Mesenchymal stem cell (in vitro differentiated cells and primary cell): ENCODE data around the gene ZFYVE28.

Experiments
- DNase-seq: peaks from one replicate; pipeline ENCODE4 v3.0.0-alpha.2; 2013
- H2AFZ ChIP-seq: one replicate; pipeline ENCODE4 v1.6.1; 2013; ENCODE audit warnings: low read depth, mild to moderate bottlenecking, control low read depth, inconsistent platforms, low read length, moderate library complexity
- H2AK5ac ChIP-seq: 2 replicates; pipeline ENCODE4 v1.6.1; 2013; ENCODE audit warnings: low read length, moderate library complexity, mild to moderate bottlenecking, inconsistent platforms; ENCODE audit not compliant: severe bottlenecking
- H2BK120ac ChIP-seq: one replicate; pipeline ENCODE4 v1.6.1; 2013; ENCODE audit warnings: low read depth, mild to moderate bottlenecking, inconsistent platforms, low read length, moderate library complexity
- H2BK12ac ChIP-seq, 2 experiments: one replicate each; pipeline ENCODE4 v1.6.1; 2013; ENCODE audit warnings: inconsistent platforms in 2 of 2, low read length in 2 of 2, mild to moderate bottlenecking in 2 of 2, moderate library complexity in 2 of 2, control low read depth in 1 of 2
- H2BK15ac ChIP-seq: one replicate; pipeline ENCODE4 v1.6.1; 2013; ENCODE audit warnings: mild to moderate bottlenecking, low read depth, inconsistent platforms; ENCODE audit not compliant: poor library complexity, severe bottlenecking
- H2BK5ac ChIP-seq: 2 replicates; pipeline ENCODE4 v1.6.1; 2013; ENCODE audit warnings: low read depth, mild to moderate bottlenecking, low read length, control low read depth, inconsistent platforms; ENCODE audit not compliant: poor library complexity, severe bottlenecking
- H3K14ac ChIP-seq, 2 experiments: one replicate each; pipeline ENCODE4 v1.6.1; 2013; ENCODE audit warnings: inconsistent platforms in 2 of 2, low read length in 2 of 2, control low read depth in 1 of 2, mild to moderate bottlenecking in 1 of 2, moderate library complexity in 1 of 2
- H3K18ac ChIP-seq, 2 experiments: one replicate each; pipeline ENCODE4 v1.6.1; 2013; ENCODE audit warnings: inconsistent platforms in 2 of 2, low read length in 2 of 2, control low read depth in 1 of 2, low read depth in 1 of 2, mild to moderate bottlenecking in 1 of 2
- H3K23ac ChIP-seq, 2 experiments: one replicate each; pipeline ENCODE4 v1.6.1; 2013; ENCODE audit warnings: inconsistent platforms in 2 of 2, low read length in 2 of 2, mild to moderate bottlenecking in 2 of 2, moderate library complexity in 2 of 2, control low read depth in 1 of 2
- H3K27ac ChIP-seq: 2 replicates; pipeline ENCODE4 v1.5.1; 2013; ENCODE audit warnings: mild to moderate bottlenecking, moderate library complexity, low read length, control low read depth, inconsistent platforms; ENCODE audit not compliant: poor library complexity, severe bottlenecking
- H3K27me3 ChIP-seq, 2 experiments: 2 replicates each; pipeline versions ENCODE4 v1.6.1 to v1.7.0; 2013; ENCODE audit warnings: low read length in 2 of 2, mild to moderate bottlenecking in 2 of 2, moderate library complexity in 2 of 2, control low read depth in 1 of 2, inconsistent platforms in 1 of 2; ENCODE audit not compliant: control insufficient read depth in 1 of 2, insufficient read depth in 1 of 2
- H3K36me3 ChIP-seq, 2 experiments: 2 replicates each; pipeline versions ENCODE4 v1.6.1 to v1.7.0; 2013; ENCODE audit warnings: low read length in 2 of 2, control low read depth in 1 of 2, inconsistent platforms in 1 of 2, low read depth in 1 of 2, mild to moderate bottlenecking in 1 of 2; ENCODE audit not compliant: insufficient read depth in 2 of 2, control insufficient read depth in 1 of 2
- H3K4ac ChIP-seq, 2 experiments: one replicate each; pipeline ENCODE4 v1.6.1; 2013; ENCODE audit warnings: inconsistent platforms in 2 of 2, low read length in 2 of 2, mild to moderate bottlenecking in 2 of 2, moderate library complexity in 2 of 2, control low read depth in 1 of 2, low read depth in 1 of 2
- H3K4me1 ChIP-seq: 2 replicates; pipeline ENCODE4 v1.6.1; 2013; ENCODE audit warnings: low read depth, low read length, control low read depth; ENCODE audit not compliant: control insufficient read depth, insufficient read depth
- H3K4me2 ChIP-seq: 2 replicates; pipeline ENCODE4 v1.6.1; 2013; ENCODE audit warnings: low read length, mild to moderate bottlenecking, inconsistent platforms; ENCODE audit not compliant: poor library complexity, severe bottlenecking
- H3K4me3 ChIP-seq, 2 experiments: 2 replicates each; pipeline versions ENCODE4 v1.5.1 to v1.7.0; 2013; ENCODE audit warnings: low read length in 2 of 2, mild to moderate bottlenecking in 2 of 2, control low read depth in 1 of 2, low read depth in 1 of 2; ENCODE audit not compliant: insufficient read depth in 1 of 2
- H3K79me1 ChIP-seq: replicated peaks from 2 replicates; pipeline ENCODE4 v1.6.1; 2013; ENCODE audit warnings: mild to moderate bottlenecking, control low read depth, low read length, inconsistent platforms; ENCODE audit not compliant: poor library complexity, severe bottlenecking
- H3K9ac ChIP-seq: 2 replicates; pipeline ENCODE4 v1.7.0; 2013; ENCODE audit warnings: mild to moderate bottlenecking, low read length, moderate library complexity
- H3K9me3 ChIP-seq: 2 replicates; pipeline ENCODE4 v1.7.0; 2013; ENCODE audit warnings: mild to moderate bottlenecking, low read length; ENCODE audit not compliant: control insufficient read depth
- H4K8ac ChIP-seq: one replicate; pipeline ENCODE4 v1.6.1; 2013; ENCODE audit warnings: inconsistent platforms, mild to moderate bottlenecking, low read length, moderate library complexity
- H4K91ac ChIP-seq: one replicate; pipeline ENCODE4 v1.6.1; 2013; ENCODE audit warnings: mild to moderate bottlenecking, low read length, inconsistent platforms
- WGBS: methylation state at CpG from one replicate; pipeline ENCODE4 v1.1.7; 2013; ENCODE audit warnings: mixed read lengths; 5-methylcytosine and 5-hydroxymethylcytosine counted together

ZFYVE28 gene

DNA sequence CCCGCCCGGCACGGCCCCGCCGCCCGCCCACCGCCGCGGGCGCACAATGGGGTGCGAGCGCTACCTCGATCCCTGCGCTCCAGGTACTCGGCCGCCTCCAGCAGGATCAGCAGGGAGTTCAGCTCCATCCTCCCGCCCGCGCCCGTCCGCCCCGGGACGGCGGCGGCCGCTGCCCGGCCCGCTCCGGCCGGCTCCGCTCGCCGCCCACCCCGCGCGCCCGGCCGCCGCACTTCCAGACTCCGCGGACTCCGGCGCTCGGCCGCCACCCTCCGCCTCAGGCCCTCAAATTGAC lies 156.6 kb downstream of the ZFYVE28 start, which contains the start of gene MXD4:
TSS of gene MXD4 (minus strand) at position 257 of the 292 bp plus-strand sequence. CDS start at position 128, 129 bp downstream.
- Histone ChIP-seq H2AFZ (peak within 1 kb of the TSS; percentile 73), H3K14ac (peak within 1 kb of the TSS in 1 of 2 experiments; percentile 96), H2BK15ac (peak within 1 kb of the TSS; percentile 85), H3K4ac (peak within 1 kb of the TSS; percentile 88 to 98), H2AK5ac (peak within 1 kb of the TSS; percentile 40), H3K36me3 (peaks cover 12 to 38% of the 10 kb centered on the region in 2 experiments), H3K9ac (peak within 1 kb of the TSS; percentile 92), H2BK12ac (peak within 1 kb of the TSS in 1 of 2 experiments; percentile 77), H3K18ac (peak within 1 kb of the TSS; percentile 84 to 98), H3K4me1 (peaks cover 65% of the 10 kb centered on the region), H3K27ac (peak within 1 kb of the TSS; percentile 77), H4K91ac (peak within 1 kb of the TSS; percentile 95), H3K9me3 (no peaks in the 10 kb centered on the region), H4K8ac (peak within 1 kb of the TSS; percentile 95), H3K27me3 (no peaks in the 10 kb centered on the region), H3K4me3 (peak within 1 kb of the TSS; percentile 85 to 93), H3K4me2 (peak within 1 kb of the TSS; percentile 98), H2BK5ac (peak within 1 kb of the TSS; percentile 85), H3K23ac (peak within 1 kb of the TSS in 1 of 2 experiments; percentile 60), H3K79me1 (peaks cover 19% of the 10 kb centered on the region), H2BK120ac (peak within 1 kb of the TSS; percentile 87)
- under 1% methylated on average over 35 of the region's 46 CpGs for WGBS
- DNase-seq, result no peak

DNA sequence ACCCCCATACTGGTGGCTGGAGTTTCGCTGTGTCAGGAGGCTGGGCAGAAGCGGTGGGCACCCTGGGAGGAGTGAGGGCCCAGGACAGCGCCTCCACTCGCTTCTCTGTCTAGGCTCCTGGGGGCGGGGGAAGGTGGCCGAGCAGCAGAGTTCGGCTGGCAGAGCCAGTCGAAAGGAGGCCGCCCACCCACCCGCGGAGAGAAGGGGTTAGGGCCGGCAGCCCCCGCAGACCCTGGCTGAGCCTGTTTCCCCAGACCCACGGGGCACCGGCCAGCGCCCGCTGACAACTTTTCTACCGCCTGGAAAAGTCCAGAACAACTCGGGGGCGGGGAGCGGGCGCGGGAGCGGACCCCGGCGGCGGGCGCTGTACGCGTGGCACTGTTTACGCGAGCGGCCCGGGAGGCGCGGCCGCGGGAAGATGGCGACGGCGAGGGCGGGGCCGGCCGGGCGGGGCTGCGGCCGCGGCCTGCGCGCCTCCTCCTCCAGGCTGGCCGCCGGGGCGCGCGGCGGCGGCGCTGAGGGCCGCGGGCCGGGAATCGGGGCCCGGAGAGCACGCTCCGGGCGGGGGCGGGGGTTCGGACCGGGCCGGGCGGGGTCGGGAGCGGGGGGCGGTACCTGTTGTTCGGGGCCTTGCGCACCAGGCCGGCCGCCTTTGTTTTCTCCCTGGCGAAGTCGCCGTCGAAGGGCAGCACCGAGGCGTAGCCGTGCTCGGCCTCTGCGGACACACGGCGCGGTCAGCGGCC lies 157.2 kb downstream of the ZFYVE28 start:
- Histone ChIP-seq H3K27me3 (no peaks in the 10 kb centered on the region), H2BK120ac (peak overlapping the region; percentile 87), H3K4me2 (peak overlapping the region; percentile 98), H4K8ac (peak overlapping the region; percentile 67), H3K36me3 (peaks cover 12 to 43% of the 10 kb centered on the region in 2 experiments), H3K23ac (peak overlapping the region in 1 of 2 experiments; percentile 60), H3K18ac (peak overlapping the region; percentile 84 to 98), H3K4me3 (peak overlapping the region; percentile 85 to 93), H2AFZ (no peak overlapping the region), H3K4ac (peak overlapping the region; percentile 74 to 98), H3K79me1 (peaks cover 23% of the 10 kb centered on the region), H2BK5ac (peak overlapping the region; percentile 85), H3K14ac (peak overlapping the region in 1 of 2 experiments; percentile 96), H2BK12ac (peak overlapping the region in 1 of 2 experiments; percentile 59), H3K4me1 (peaks cover 68% of the 10 kb centered on the region), H2AK5ac (no peak overlapping the region), H4K91ac (peak overlapping the region; percentile 93), H3K9me3 (no peaks in the 10 kb centered on the region), H3K9ac (peak overlapping the region; percentile 90), H3K27ac (peak overlapping the region; percentile 38), H2BK15ac (peak overlapping the region; percentile 76)
- 1% methylated on average over 41 of the region's 91 CpGs for WGBS
- DNase-seq, result peak; percentile 47

DNA sequence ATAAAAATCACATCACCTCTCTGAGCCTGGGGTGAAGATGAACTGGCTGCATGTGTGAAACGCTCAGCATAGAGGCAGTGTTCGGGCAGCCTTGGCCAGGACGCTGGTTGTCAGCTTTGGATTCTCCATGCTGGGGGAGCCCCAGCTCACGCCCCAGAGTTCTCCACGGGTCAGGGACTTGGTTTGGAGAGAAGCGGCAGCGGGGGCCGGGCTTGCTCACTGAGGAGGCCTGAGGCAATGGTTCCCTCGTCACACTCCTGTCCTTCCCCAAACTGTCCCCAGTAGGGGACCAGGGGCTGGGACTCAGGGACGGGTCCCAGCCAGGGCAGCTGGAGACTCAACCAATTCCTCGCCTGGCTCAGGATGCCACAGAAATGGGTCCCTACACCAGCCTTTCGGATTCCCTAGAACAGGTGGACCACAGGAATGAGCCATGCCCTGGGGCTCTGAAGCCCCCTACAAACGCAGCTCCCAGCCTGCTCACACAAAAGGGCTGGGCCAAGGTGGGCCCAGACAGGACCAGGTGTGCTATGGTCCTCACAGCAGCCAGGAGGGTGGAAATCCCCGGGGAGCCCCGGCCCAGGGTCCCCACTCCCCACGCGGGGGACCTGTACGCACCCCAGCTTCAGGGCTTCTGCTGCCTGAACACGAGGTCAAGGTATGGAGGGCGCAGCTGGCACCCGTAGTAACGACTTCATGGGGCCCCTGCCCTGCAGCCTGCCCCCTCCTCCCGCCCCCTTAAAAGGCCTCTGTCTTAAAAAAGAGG lies 157.9 kb downstream of the ZFYVE28 start:
- no peak overlapping the region for H2BK120ac ChIP-seq
- H4K91ac ChIP-seq, result peak overlapping the region; percentile 15
- H3K23ac ChIP-seq, result no peak overlapping the region
- peak overlapping the region; percentile 28 to 84 for H3K4ac ChIP-seq
- no peak overlapping the region for H2AFZ ChIP-seq
- peak overlapping the region; percentile 85 to 93 for H3K4me3 ChIP-seq
- peak overlapping the region; percentile 38 for H2AK5ac ChIP-seq
- H3K14ac ChIP-seq, result peak overlapping the region in 1 of 2 experiments; percentile 90
- H2BK5ac ChIP-seq, result no peak overlapping the region
- H4K8ac ChIP-seq, result no peak overlapping the region
- H3K9ac ChIP-seq, result peak overlapping the region; percentile 90
- H2BK15ac ChIP-seq, result no peak overlapping the region
- H3K27me3 ChIP-seq, result no peaks in the 10 kb centered on the region
- WGBS, result 84% methylated on average over 19 of the region's 23 CpGs
- peak overlapping the region; percentile 98 for H3K4me2 ChIP-seq
- H3K79me1 ChIP-seq, result peaks cover 26% of the 10 kb centered on the region
- H3K27ac ChIP-seq, result no peak overlapping the region
- DNase-seq, result no peak
- H3K4me1 ChIP-seq, result peaks cover 65% of the 10 kb centered on the region
- H3K36me3 ChIP-seq, result peaks cover 12 to 50% of the 10 kb centered on the region in 2 experiments
- no peak overlapping the region for H2BK12ac ChIP-seq
- H3K9me3 ChIP-seq, result no peaks in the 10 kb centered on the region
- H3K18ac ChIP-seq, result peak overlapping the region in 1 of 2 experiments; percentile 49
